ENCODE results near the gene GFOD2. TPM values are rescaled to one million over a fixed set of nuclear protein-coding genes. Genes with fewer than 3 reads are reported as not detected.

GFOD2 gene
- total and polyA plus RNA-seq, 2 donors (not counting 3 experiments of a cell fraction or from before 2014, with no cell fraction given): 38.1 to 47.5 TPM

DNA sequence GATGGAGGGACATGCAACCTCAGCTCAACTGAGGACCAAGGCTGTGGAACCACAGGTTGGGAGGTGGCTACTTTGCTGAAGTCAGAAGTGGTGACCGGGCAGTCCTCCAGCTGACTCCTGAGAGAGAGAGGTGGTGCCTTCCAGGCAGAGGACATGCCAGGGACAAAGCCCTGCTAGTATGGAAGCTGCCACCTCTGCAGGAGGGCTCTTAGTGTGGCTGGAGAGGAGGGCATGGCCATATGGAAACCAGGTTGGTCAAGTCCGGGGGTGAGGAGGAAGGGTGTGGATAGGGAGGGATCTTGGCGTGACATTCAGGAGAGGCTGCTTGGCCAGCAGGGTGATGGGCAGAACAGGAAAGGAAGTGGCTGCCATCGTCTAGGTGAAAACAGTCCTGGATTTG, 46.8 kb downstream of the GFOD2 start:
- no TSS peak for BruUV-seq (replicated peaks)
- DNase-seq (ENCODE audit: low read depth, low spot score): no peak
- Histone ChIP-seq H2AFZ (ENCODE audit: low read depth, low read length) (no peak overlapping the region), H3K79me2 (ENCODE audit: control insufficient read depth, insufficient read depth, low read length) (no peaks in the 10 kb centered on the region), H3K4me1 (ENCODE audit: control insufficient read depth, extremely low read depth, insufficient read depth, low read length) (peaks cover 30% of the 10 kb centered on the region), H3K4me3 (replicated peaks in 1 of 3; ENCODE audit: insufficient read depth in 1 of 3, low read depth in 1 of 3, low read length in 3 of 3) (no peak overlapping the region), H3K27me3 (ENCODE audit: control insufficient read depth in 2 of 2, insufficient read depth in 2 of 2, low read length in 2 of 2) (no peaks in the 10 kb centered on the region), H3K9ac (replicated peaks; ENCODE audit: extremely low read depth, insufficient read depth, low read length) (no peak overlapping the region), H3K36me3 (ENCODE audit: control insufficient read depth in 2 of 2, extremely low read depth in 1 of 2, insufficient read depth in 2 of 2, low read length in 2 of 2) (peaks cover 0 to 6% of the 10 kb centered on the region in 2 experiments), H3K9me3 (replicated peaks; ENCODE audit: control insufficient read depth, insufficient read depth, low read length) (no peaks in the 10 kb centered on the region), H3K9me1 (replicated peaks; ENCODE audit: control insufficient read depth, extremely low read depth, insufficient read depth, low read length) (no peaks in the 10 kb centered on the region), H4K20me1 (replicated peaks; ENCODE audit: control insufficient read depth, extremely low read depth, insufficient read depth, low read length) (no peaks in the 10 kb centered on the region), H3K4me2 (ENCODE audit: insufficient read depth, low read length) (no peak overlapping the region), H3K27ac (ENCODE audit: insufficient read depth, low read depth, low read length) (no peak overlapping the region)
- dilution Hi-C loops (cut with MboI; ENCODE audit: extremely low pct_ligation_motif_present, low sequenced_read_pairs) (no loop called here), intact Hi-C loops (cut with micrococcal nuclease) (loop anchor here (1.0 to 2.0 kb wide), 4 partner anchors 134 to 256 kb away; partner anchors contain the start of genes CENPT, EDC4, NUTF2 and RANBP10)
- CTCF ChIA-PET: interaction anchor here (0.6 to 12.7 kb wide), 49 partner anchors 9 to 558 kb away, joined by 3 to 163 read pairs (median 4); partner anchors contain the start of genes ACD, ATP6V0D1, CENPT and CTCF
- FAIRE-seq: no peak
- POLR2A ChIA-PET: interaction anchor here (1.2 to 1.5 kb wide), 2 partner anchors 134 to 151 kb away, joined by 4 read pairs; partner anchors contain the start of genes RANBP10 and TSNAXIP1
- TF ChIP-seq GATA2 (IDR thresholded peaks at IDR 0.05; ENCODE audit: insufficient read depth, insufficient read length, low read depth, low read length) (no peak), CTCF (IDR thresholded peaks at IDR 0.05; ENCODE audit: extremely low read depth in 1 of 2, insufficient read depth in 1 of 2, low read depth in 1 of 2, low read length in 2 of 2) (peak in 1 of 2 donors; percentile 3)

DNA sequence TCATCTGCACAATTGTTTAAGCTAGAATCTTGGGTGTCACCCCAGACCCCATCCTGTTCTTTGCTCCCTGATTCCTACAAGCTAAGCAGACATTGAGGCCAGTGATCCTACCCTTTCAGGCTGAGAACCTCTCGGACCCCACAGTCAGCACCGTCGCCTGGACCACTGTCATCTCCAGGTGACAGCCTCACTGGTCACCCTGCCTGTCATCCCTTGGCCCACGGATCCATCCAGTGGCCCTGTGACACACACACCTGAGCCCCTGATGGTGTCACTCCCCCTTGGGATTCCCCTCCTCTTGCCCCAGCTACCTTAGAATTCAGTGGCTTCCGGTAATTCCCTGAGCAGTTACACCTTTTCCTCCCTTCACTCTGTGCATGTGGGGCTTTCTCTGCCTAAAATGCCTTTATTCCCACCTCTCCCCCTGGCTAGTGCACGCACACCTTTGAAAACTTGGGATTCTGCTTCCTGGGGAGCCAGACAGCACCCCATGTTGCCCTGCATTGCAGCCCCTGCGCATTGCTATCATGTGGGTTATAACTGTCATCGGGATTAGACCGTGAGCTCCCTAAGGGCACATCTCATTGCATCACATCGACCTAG, 49.5 kb downstream of the GFOD2 start:
- CTCF ChIA-PET: interaction anchor here (5.1 to 12.7 kb wide), 2 partner anchors 123 to 148 kb away, joined by 42 to 163 read pairs; no protein-coding TSS in a partner anchor
- no peaks in the 10 kb centered on the region for H3K79me2 ChIP-seq (ENCODE audit: control insufficient read depth, insufficient read depth, low read length)
- H3K4me1 ChIP-seq (ENCODE audit: control insufficient read depth, extremely low read depth, insufficient read depth, low read length): peaks cover 31% of the 10 kb centered on the region
- FAIRE-seq: no peak
- H3K27ac ChIP-seq (ENCODE audit: insufficient read depth, low read depth, low read length): no peak overlapping the region
- no peak overlapping the region for H3K4me2 ChIP-seq (ENCODE audit: insufficient read depth, low read length)
- no peak for DNase-seq (ENCODE audit: low read depth, low spot score)
- POLR2A ChIA-PET: interaction anchor here (0.5 kb wide), 1 partner anchor 128 kb away, joined by 3 read pairs; no protein-coding TSS in a partner anchor
- dilution Hi-C loops (cut with MboI; ENCODE audit: extremely low pct_ligation_motif_present, low sequenced_read_pairs): no loop called here
- H3K4me3 ChIP-seq (replicated peaks in 1 of 3; ENCODE audit: insufficient read depth in 1 of 3, low read depth in 1 of 3, low read length in 3 of 3): no peak overlapping the region
- no peak overlapping the region for H2AFZ ChIP-seq (ENCODE audit: low read depth, low read length)
- no TSS peak for BruUV-seq (replicated peaks)
- no peaks in the 10 kb centered on the region for H3K9me1 ChIP-seq (replicated peaks; ENCODE audit: control insufficient read depth, extremely low read depth, insufficient read depth, low read length)
- no peaks in the 10 kb centered on the region for H3K9me3 ChIP-seq (replicated peaks; ENCODE audit: control insufficient read depth, insufficient read depth, low read length)
- no peaks in the 10 kb centered on the region for H3K27me3 ChIP-seq (ENCODE audit: control insufficient read depth in 2 of 2, insufficient read depth in 2 of 2, low read length in 2 of 2)
- H3K36me3 ChIP-seq (ENCODE audit: control insufficient read depth in 2 of 2, extremely low read depth in 1 of 2, insufficient read depth in 2 of 2, low read length in 2 of 2): no peaks in the 10 kb centered on the region
- TF ChIP-seq MAX (IDR thresholded peaks at IDR 0.05; ENCODE audit: insufficient read depth, insufficient read length): no peak
- TF ChIP-seq POLR2A (IDR thresholded peaks at IDR 0.05; ENCODE audit: low read depth, low read length): no peak
- no peak for TF ChIP-seq GATA2 (IDR thresholded peaks at IDR 0.05; ENCODE audit: insufficient read depth, insufficient read length, low read depth, low read length)
- TF ChIP-seq POLR2AphosphoS5 (IDR thresholded peaks at IDR 0.05; ENCODE audit: insufficient read depth, low read depth, low read length): no peak
- TF ChIP-seq JUN (IDR thresholded peaks at IDR 0.05; ENCODE audit: borderline replicate concordance, insufficient read depth, insufficient read length, low read depth): no peak
- TF ChIP-seq MYC (IDR thresholded peaks at IDR 0.05; ENCODE audit: low read depth, low read length): no peak
- TF ChIP-seq CTCF (IDR thresholded peaks at IDR 0.05; ENCODE audit: extremely low read depth in 1 of 2, insufficient read depth in 1 of 2, low read depth in 1 of 2, low read length in 2 of 2): no peak
- TF ChIP-seq FOS (IDR thresholded peaks at IDR 0.05; ENCODE audit: borderline replicate concordance, insufficient read depth, low read length): no peak
- TF ChIP-seq EZH2 (IDR thresholded peaks at IDR 0.05; ENCODE audit: borderline replicate concordance, low read depth, low read length, severe bottlenecking): no peak
- no peaks in the 10 kb centered on the region for H4K20me1 ChIP-seq (replicated peaks; ENCODE audit: control insufficient read depth, extremely low read depth, insufficient read depth, low read length)
- intact Hi-C loops (cut with micrococcal nuclease): no loop called here
- H3K9ac ChIP-seq (replicated peaks; ENCODE audit: extremely low read depth, insufficient read depth, low read length): no peak overlapping the region
